GM12878 (cell line): ENCODE results near the gene F3. TPM values are rescaled to one million over a fixed set of nuclear protein-coding genes. Genes with fewer than 3 reads are reported as not detected.

Source experiments
- ATAC-seq: fragments of 200-7000 bp; cut with Tn5 transposase; 3 replicates; pipeline ENCODE4 v1.9.1; 2020; ENCODE audit warnings: mild to moderate bottlenecking, moderate library complexity
- BruUV-seq: library from RNA; stranded (reverse); fragments of 400-500 nt; replicated peaks from 2 replicates; lab custom pipeline; 2021; lab: Mats Ljungman, UMichigan
- CTCF ChIA-PET: fragments of 300-600 bp; sonication (Branson Sonifier 250); formaldehyde crosslinking; extraction: SDS; loops from one replicate; lab custom pipeline; 2021; ENCODE audit warnings: inconsistent platforms; lab: Yijun Ruan, JAX
- POLR2A ChIA-PET: fragments of 350-600 bp; formaldehyde crosslinking; extraction: SDS; loops from one replicate; lab custom pipeline; 2021; ENCODE audit warnings: inconsistent platforms; lab: Charles Lee
- RAD21 ChIA-PET: fragments of 300-600 bp; sonication (Branson Sonifier 250); formaldehyde crosslinking; loops from one replicate; lab custom pipeline; 2023; ENCODE audit warnings: antibody characterized with exemption; ENCODE audit not compliant: unreplicated experiment; lab: Charles Lee
- SMC1A ChIA-PET: fragments of 300-600 bp; sonication (Branson Sonifier 250); formaldehyde crosslinking; loops from one replicate; lab custom pipeline; 2023; ENCODE audit not compliant: unreplicated experiment, uncharacterized antibody; lab: Charles Lee
- DNase-seq: peaks from one replicate; pipeline ENCODE4 v3.0.0-alpha.2; 2011; ENCODE audit warnings: low read depth, low spot score
- FAIRE-seq: peaks from 3 replicates; lab custom pipeline; 2011; peaks lifted over from hg19 to GRCh38; lab: Jason Lieb, UNC
- H2AFZ ChIP-seq: 2 replicates; pipeline ENCODE4 v1.6.0; 2011; ENCODE audit warnings: low read depth, low read length, control low read depth; ENCODE audit not compliant: control insufficient read depth
- H3K27ac ChIP-seq: 2 replicates; pipeline ENCODE4 v1.5.1; 2011; ENCODE audit warnings: control low read depth; ENCODE audit not compliant: control insufficient read depth, insufficient read depth
- H3K27me3 ChIP-seq, 2 experiments: replicated peaks in 1 of 2; 2 replicates each; pipeline versions ENCODE4 v1.6.0 to v1.6.1; 2011; ENCODE audit warnings: low read length in 1 of 2; ENCODE audit not compliant: control insufficient read depth in 2 of 2, insufficient read depth in 2 of 2
- H3K36me3 ChIP-seq, 2 experiments: 2 replicates each; pipeline ENCODE4 v1.5.1; 2011; ENCODE audit warnings: low read length in 1 of 2; ENCODE audit not compliant: control insufficient read depth in 2 of 2, insufficient read depth in 2 of 2
- H3K4me1 ChIP-seq: 2 replicates; pipeline ENCODE4 v1.6.1; 2011; ENCODE audit warnings: mild to moderate bottlenecking, low read length, moderate library complexity, mixed read lengths; ENCODE audit not compliant: control insufficient read depth, insufficient read depth
- H3K4me2 ChIP-seq: 2 replicates; pipeline ENCODE4 v1.6.0; 2011; ENCODE audit warnings: control low read depth; ENCODE audit not compliant: control insufficient read depth, insufficient read depth
- H3K4me3 ChIP-seq: fragments of 200-600 bp; sonication (generic); 2 replicates; pipeline ENCODE4 v1.5.1; 2016
- H3K79me2 ChIP-seq: 2 replicates; pipeline ENCODE4 v1.6.0; 2011; ENCODE audit warnings: low read length; ENCODE audit not compliant: control insufficient read depth, insufficient read depth
- H3K9ac ChIP-seq: 2 replicates; pipeline ENCODE4 v1.8.0; 2011; ENCODE audit warnings: low read length, control low read depth, mixed read lengths; ENCODE audit not compliant: control insufficient read depth, insufficient read depth
- H3K9me3 ChIP-seq: replicated peaks from 3 replicates; pipeline ENCODE4 v1.5.1; 2011; ENCODE audit warnings: mild to moderate bottlenecking, low read length; ENCODE audit not compliant: control insufficient read depth, insufficient read depth
- H4K20me1 ChIP-seq: 2 replicates; pipeline ENCODE4 v1.6.0; 2011; ENCODE audit not compliant: control insufficient read depth, insufficient read depth
- BMI1 ChIP-seq: fragments of 450-650 bp; IDR thresholded peaks from 2 replicates; pipeline ENCODE4 v1.6.1; 2016; ENCODE audit warnings: mild to moderate bottlenecking, moderate library complexity, borderline replicate concordance
- CBX5 ChIP-seq: sonication (generic); IDR thresholded peaks from 2 replicates; pipeline ENCODE4 v1.6.1; 2016; ENCODE audit warnings: low read depth, moderate library complexity, mild to moderate bottlenecking, inconsistent platforms
- CTCF ChIP-seq, 3 experiments: IDR thresholded peaks in 2 of 3; conservative IDR thresholded peaks in 1 of 3; 2 replicates each; pipeline ENCODE4 v1.5.1; 2011; ENCODE audit warnings: low read depth in 3 of 3, low read length in 3 of 3, mild to moderate bottlenecking in 3 of 3, control low read depth in 2 of 3, moderate library complexity in 2 of 3, inconsistent platforms in 1 of 3, mixed read lengths in 1 of 3; ENCODE audit not compliant: control insufficient read depth in 2 of 3, insufficient read depth in 1 of 3; ENCODE audit errors: extremely low read depth in 1 of 3
- HDAC2 ChIP-seq: fragments of 200-600 bp; sonication (generic); IDR thresholded peaks from 2 replicates; pipeline ENCODE4 v1.6.1; 2017
- IKZF2 ChIP-seq, 2 experiments: fragments of 450-650 bp; IDR thresholded peaks; 2 replicates each; pipeline ENCODE4 v1.6.1; 2017; ENCODE audit warnings: mild to moderate bottlenecking in 2 of 2, moderate library complexity in 2 of 2
- KDM1A ChIP-seq: fragments of 200-600 bp; sonication (generic); IDR thresholded peaks from 2 replicates; pipeline ENCODE4 v1.6.1; 2016; ENCODE audit warnings: borderline replicate concordance
- KLF5 ChIP-seq: fragments of 450-650 bp; IDR thresholded peaks from 2 replicates; pipeline ENCODE4 v1.6.1; 2014; ENCODE audit warnings: mild to moderate bottlenecking; ENCODE audit not compliant: partially characterized antibody
- NFXL1 ChIP-seq: fragments of 450-650 bp; IDR thresholded peaks from 2 replicates; pipeline ENCODE4 v1.6.1; 2017; ENCODE audit warnings: antibody characterized with exemption, mild to moderate bottlenecking, borderline replicate concordance
- NR2C1 ChIP-seq: fragments of 450-650 bp; IDR thresholded peaks from 2 replicates; pipeline ENCODE4 v1.6.1; 2017; ENCODE audit warnings: antibody characterized with exemption, mild to moderate bottlenecking, moderate library complexity
- PAX8 ChIP-seq: fragments of 450-650 bp; IDR thresholded peaks from 2 replicates; pipeline ENCODE4 v1.6.1; 2017; ENCODE audit warnings: mild to moderate bottlenecking, moderate library complexity
- SIN3A ChIP-seq: IDR thresholded peaks from 2 replicates; pipeline ENCODE4 v1.6.1; 2012; ENCODE audit warnings: low read depth, low read length, improper control_type of control experiment
- SREBF1 ChIP-seq: IDR thresholded peaks from 2 replicates; pipeline ENCODE4 v1.6.1; 2012; ENCODE audit warnings: mild to moderate bottlenecking, low read length
- USF1 ChIP-seq: IDR thresholded peaks from 2 replicates; pipeline ENCODE4 v1.6.1; 2011; ENCODE audit warnings: borderline replicate concordance, low read depth, mild to moderate bottlenecking, moderate library complexity, mixed read lengths, low read length; ENCODE audit not compliant: insufficient read depth; ENCODE audit errors: extremely low read length
- YBX1 ChIP-seq: fragments of 450-650 bp; IDR thresholded peaks from 2 replicates; pipeline ENCODE4 v1.6.1; 2016; ENCODE audit warnings: antibody characterized with exemption
- WGBS: methylation state at CpG from one replicate; pipeline ENCODE4 v1.1.6; 2016; ENCODE audit warnings: low lambda C conversion rate; ENCODE audit not compliant: insufficient replicate concordance, insufficient coverage; ENCODE audit errors: missing lambda C conversion rate; 5-methylcytosine and 5-hydroxymethylcytosine counted together
- in situ Hi-C: fragments of 300-500 bp; cut with MboI; formaldehyde crosslinking; loops from 9 replicates; pipeline ENCODE4 v1.14.3; 2018; ENCODE audit warnings: mixed read lengths
- intact Hi-C: fragments of 100-400 bp; cut with micrococcal nuclease; formaldehyde crosslinking; loops from one replicate; pipeline ENCODE4 v1.14.2; 2022; ENCODE audit not compliant: unreplicated experiment
- polyA plus RNA-seq, 11 experiments: library from polyadenylated mRNA; depleted of rRNA in 4 of 11; unstranded in 6 of 11; stranded (reverse) in 5 of 11; fragments of >200 nt; fragmentation: Nextera tagmentation in 4 of 11; fragmentation: Illumina TruSeq in 1 of 11; extraction: Ambion mirVana in 4 of 11; extraction: Trizol in 1 of 11; gene quantifications; 1 replicate in 1 of 11; 2 replicates in 10 of 11; pipeline versions ENCODE4 v1.2.1 to v1.2.3, GENCODE V29; 2011 to 2016; ENCODE audit warnings: inconsistent platforms in 2 of 11, missing spikeins in 2 of 11, low read depth in 1 of 11
- total RNA-seq, 4 experiments: library from RNA; depleted of rRNA in 3 of 4; stranded (reverse); fragments of >200 nt in 3 of 4; fragmentation: Illumina TruSeq in 1 of 4; extraction: Trizol in 1 of 4; gene quantifications; 2 replicates each; pipeline versions ENCODE4 v1.2.1 to v1.2.3, GENCODE V29; 2013 to 2021

F3 gene
- total and polyA plus RNA-seq, 10 of the 15 experiments (the other 5 are each of a cell fraction or from before 2014, with no cell fraction given): 0.18 to 0.33 TPM; not detected in 8

GRCh38 chr1:94549706-94550105, 8.1 kb upstream of the F3 start:
- in situ Hi-C loops (no loop called here), intact Hi-C loops (no loop called here)
- TF ChIP-seq NFXL1 (no peak), SIN3A (no peak), NR2C1 (no peak), SREBF1 (no peak)
- WGBS: 13% methylated on average over 5 of the region's 5 CpGs
- Histone ChIP-seq H2AFZ (no peak overlapping the region), H3K4me1 (no peaks in the 10 kb centered on the region), H3K9ac (no peak overlapping the region), H4K20me1 (no peaks in the 10 kb centered on the region), H3K27ac (no peak overlapping the region), H3K27me3 (no peaks in the 10 kb centered on the region; a peak in 3 of 4 replicates), H3K4me2 (no peak overlapping the region), H3K36me3 (no peaks in the 10 kb centered on the region), H3K9me3 (no peaks in the 10 kb centered on the region), H3K4me3 (no peak overlapping the region), H3K79me2 (no peaks in the 10 kb centered on the region)
- ATAC-seq (no peak), DNase-seq (no peak), FAIRE-seq (no peak)
- POLR2A ChIA-PET: interaction anchor here (0.7 to 0.8 kb wide), 2 partner anchors 174 to 182 kb away, joined by 3 read pairs; no protein-coding TSS in a partner anchor
- SMC1A ChIA-PET: interaction anchor here (0.8 to 1.4 kb wide), 2 partner anchors 13 to 51 kb away, joined by 3 read pairs; no protein-coding TSS in a partner anchor
- no TSS peak for BruUV-seq
- RAD21 ChIA-PET: interaction anchor here (1.1 kb wide), 1 partner anchor 8 kb away, joined by 3 read pairs; the partner anchor contains the start of gene F3
- CTCF ChIA-PET: interaction anchor here (1.1 to 1.3 kb wide), 3 partner anchors 8 to 255 kb away, joined by 3 to 4 read pairs (median 3); partner anchors contain the start of gene F3

GRCh38 chr1:94544706-94545490, 3.3 kb upstream of the F3 start:
- no peak for DNase-seq
- WGBS: 83% methylated on average over 4 of the region's 4 CpGs
- no peak overlapping the region for H2AFZ ChIP-seq
- no peak overlapping the region for H3K9ac ChIP-seq
- ChIA-PET SMC1A (no interaction called here), CTCF (no interaction called here), RAD21 (no interaction called here), POLR2A (no interaction called here)
- no peaks in the 10 kb centered on the region for H3K79me2 ChIP-seq
- no peaks in the 10 kb centered on the region for H4K20me1 ChIP-seq
- no peak overlapping the region for H3K4me2 ChIP-seq
- H3K36me3 ChIP-seq: no peaks in the 10 kb centered on the region
- in situ Hi-C loops: no loop called here
- no peaks in the 10 kb centered on the region for H3K9me3 ChIP-seq
- peaks cover 2 to 7% of the 10 kb centered on the region in 2 experiments for H3K27me3 ChIP-seq
- no TSS peak for BruUV-seq
- H3K4me1 ChIP-seq: peaks cover 12% of the 10 kb centered on the region; the same call in 1 of the 2 replicates
- ATAC-seq: no peak
- no peak for FAIRE-seq
- no peak overlapping the region for H3K4me3 ChIP-seq
- H3K27ac ChIP-seq: no peak overlapping the region
- intact Hi-C loops: no loop called here
- TF ChIP-seq CBX5 (no peak), CTCF (IDR thresholded peaks at IDR 0.05 in 2 of 3, conservative IDR thresholded peaks at IDR 0.05 in 1 of 3; ENCODE audit: control insufficient read depth in 2 of 3, extremely low read depth in 1 of 3, insufficient read depth in 1 of 3, low read depth in 3 of 3, low read length in 3 of 3) (no peak), PAX8 (no peak), IKZF2 (IDR thresholded peaks at IDR 0.05) (no peak), USF1 (no peak), KLF5 (no peak), HDAC2 (no peak), KDM1A (no peak), BMI1 (no peak), YBX1 (no peak)
